Gastroesophageal sphincter (tissue), 3 donors: ENCODE results near the gene PHACTR1.

Experiments used
- POLR2AphosphoS5 ChIP-seq: sonication (generic); formaldehyde crosslinking; IDR thresholded peaks from one replicate; pipeline ENCODE4 v1.6.1; 2017; ENCODE audit warnings: antibody characterized with exemption
- TF ChIP-seq, protein P1 (sequence below), 4 experiments: fragments of 200-600 bp in 2 of 4; fragments of 450-650 bp in 2 of 4; sonication (generic) in 1 of 4; IDR thresholded peaks; one replicate each; pipeline ENCODE4 v1.5.1; 2017 to 2019; ENCODE audit warnings: antibody characterized with exemption in 4 of 4, mild to moderate bottlenecking in 2 of 4, moderate library complexity in 2 of 4

- TF ChIP-seq POLR2AphosphoS5: no peak
- TF ChIP-seq, protein P1, sequence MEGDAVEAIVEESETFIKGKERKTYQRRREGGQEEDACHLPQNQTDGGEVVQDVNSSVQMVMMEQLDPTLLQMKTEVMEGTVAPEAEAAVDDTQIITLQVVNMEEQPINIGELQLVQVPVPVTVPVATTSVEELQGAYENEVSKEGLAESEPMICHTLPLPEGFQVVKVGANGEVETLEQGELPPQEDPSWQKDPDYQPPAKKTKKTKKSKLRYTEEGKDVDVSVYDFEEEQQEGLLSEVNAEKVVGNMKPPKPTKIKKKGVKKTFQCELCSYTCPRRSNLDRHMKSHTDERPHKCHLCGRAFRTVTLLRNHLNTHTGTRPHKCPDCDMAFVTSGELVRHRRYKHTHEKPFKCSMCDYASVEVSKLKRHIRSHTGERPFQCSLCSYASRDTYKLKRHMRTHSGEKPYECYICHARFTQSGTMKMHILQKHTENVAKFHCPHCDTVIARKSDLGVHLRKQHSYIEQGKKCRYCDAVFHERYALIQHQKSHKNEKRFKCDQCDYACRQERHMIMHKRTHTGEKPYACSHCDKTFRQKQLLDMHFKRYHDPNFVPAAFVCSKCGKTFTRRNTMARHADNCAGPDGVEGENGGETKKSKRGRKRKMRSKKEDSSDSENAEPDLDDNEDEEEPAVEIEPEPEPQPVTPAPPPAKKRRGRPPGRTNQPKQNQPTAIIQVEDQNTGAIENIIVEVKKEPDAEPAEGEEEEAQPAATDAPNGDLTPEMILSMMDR (IDR thresholded peaks at IDR 0.05): no peak
These were observed 11.6 kb upstream of the PHACTR1 start for GRCh38 chr6:12704946-12705345.
